Mesenteric fat pad (tissue), 1 donor: ENCODE data around the gene ZNF431. TPM values are rescaled to one million over a fixed set of nuclear protein-coding genes. Genes with fewer than 3 reads are reported as not detected.
"Not testable (repeated sequence)": the region's sequence is repeated elsewhere in the genome, so short reads cannot be mapped to it uniquely, and the experiment has no call there.

ENCODE experiments used
- DNase-seq: peaks from one replicate; pipeline ENCODE4 v3.0.0-alpha.2; 2020; ENCODE audit warnings: low spot score
- long read RNA-seq: library from polyadenylated mRNA; unstranded; transcript quantifications from one replicate; pipeline ENCODE4 v2.0.0, GENCODE V29; 2020
- total RNA-seq: library from RNA; stranded (reverse); fragmentation: NEBNext Ultra II Directional; extraction: Animal tissue kit (Norgen Biotek cat#: 25700); gene quantifications from one replicate; pipeline ENCODE4 v1.2.1, GENCODE V29; 2021
- donor health status: DM: yes; HTN: yes; CAD: no.

Gene ZNF431
- total RNA-seq = 9.7 TPM
- long read RNA-seq, partial matches to known transcripts = 1 of 4 reads
- long read RNA-seq, other reads (novel, unspliced or antisense) = 3 of 4 reads

DNA sequence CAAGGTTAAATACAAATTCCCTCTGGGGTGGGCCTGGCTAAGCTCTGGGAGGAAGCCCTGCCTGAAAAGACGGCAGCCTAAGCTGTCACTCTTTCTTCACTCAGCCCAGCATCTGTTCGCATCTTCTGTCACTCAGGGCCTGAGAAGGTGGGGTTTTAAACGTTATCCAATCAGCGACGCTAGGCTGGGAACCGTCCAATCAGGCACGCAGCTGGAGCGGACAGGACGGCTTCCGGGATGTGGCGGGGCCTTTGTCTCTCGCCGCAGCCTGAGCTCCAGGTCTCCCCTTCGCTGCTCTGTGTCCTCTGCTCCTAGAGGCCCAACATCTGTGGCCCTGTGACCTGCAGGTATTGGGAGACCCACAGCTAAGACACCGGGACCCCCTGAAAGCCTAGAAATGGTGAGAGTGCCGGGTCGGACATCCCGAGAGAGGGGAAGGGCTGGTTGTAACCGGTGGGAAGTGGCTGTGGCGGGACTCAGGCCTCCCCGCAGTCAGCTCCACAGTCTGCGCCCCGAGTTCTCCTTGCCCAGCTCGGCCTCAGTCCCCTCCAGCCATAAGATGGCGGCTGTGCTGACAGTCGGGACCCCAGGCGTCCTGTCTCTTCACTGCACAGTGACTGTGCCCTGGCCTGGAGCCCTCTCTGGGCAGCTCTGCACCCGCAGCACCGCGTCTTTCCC lies at the start of gene ZNF431:
TSS of gene ZNF431 (plus strand) at position 254 of the 678 bp plus-strand sequence. CDS start at position 398, 144 bp downstream.
- peak; percentile 97 for DNase-seq

DNA sequence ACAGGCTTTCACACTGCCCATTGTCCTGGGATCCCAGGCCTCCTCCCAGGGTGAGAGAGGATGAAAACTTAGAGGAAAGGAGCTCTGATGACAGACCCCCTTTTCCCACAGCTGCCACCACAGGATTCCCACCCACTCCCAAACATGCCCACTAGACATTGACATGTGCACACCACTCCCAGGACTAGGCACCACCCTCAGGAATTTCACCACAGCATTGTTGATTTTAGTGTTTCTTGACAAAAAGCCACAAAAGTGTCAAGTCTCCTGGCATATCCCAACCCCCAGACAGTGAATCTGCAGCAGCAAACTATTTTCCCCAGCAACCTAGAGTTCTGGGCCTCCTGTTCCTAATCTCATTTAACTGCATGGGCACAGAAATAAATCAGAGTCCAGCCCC lies 49.7 kb upstream of the ZNF431 start:
- DNase-seq = no peak

DNA sequence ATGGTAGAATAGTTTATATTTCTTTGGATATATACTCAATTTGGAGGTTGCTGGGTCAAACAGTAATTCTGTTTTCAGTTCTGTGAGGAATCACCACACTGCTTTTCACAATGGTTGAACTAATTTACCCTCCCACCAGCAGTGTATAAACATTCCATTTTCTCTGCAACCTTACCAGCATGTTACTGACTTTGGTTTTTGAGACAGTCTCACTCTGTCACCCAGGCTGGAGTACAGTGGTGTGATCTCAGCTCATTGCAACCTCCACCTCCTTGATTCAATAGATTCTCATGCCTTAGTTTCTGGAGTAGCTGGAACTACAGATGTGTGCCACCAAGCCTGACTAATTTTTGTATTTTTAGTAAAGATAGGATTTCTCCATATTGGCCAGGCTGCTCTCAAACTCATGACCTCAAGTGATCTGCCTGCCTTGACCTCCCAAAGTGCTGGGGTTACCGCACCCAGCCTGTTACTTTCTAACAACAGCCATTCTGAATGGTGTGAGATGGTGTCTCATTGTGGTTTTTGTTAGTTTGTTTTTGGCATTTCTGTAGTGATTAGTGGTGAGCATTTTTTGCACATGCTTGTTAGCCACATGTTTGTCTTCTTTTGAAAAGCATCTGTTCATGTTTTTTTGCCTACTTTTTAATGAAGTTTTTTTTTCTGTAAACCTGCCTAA lies 47.4 kb upstream of the ZNF431 start:
- DNase-seq = no peak

DNA sequence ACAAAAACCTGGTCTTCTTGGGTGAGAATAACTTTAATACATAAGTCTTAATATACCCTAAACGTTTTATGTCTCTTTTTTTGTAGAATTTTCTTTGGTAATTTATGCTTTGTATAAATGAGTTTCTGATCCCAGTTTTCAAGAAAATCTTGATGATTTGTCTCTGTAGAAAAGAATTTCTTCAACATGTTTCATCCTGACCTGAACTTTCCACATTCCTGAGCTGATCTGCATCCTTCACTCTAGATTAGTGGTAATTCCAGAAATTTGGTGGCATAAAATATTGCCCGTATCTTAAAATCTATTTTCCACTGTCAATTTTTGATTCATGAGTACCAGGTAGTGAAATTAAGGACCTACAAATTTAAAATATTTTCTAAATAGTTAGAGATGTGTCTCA lies 43.5 kb upstream of the ZNF431 start:
- DNase-seq = no peak

DNA sequence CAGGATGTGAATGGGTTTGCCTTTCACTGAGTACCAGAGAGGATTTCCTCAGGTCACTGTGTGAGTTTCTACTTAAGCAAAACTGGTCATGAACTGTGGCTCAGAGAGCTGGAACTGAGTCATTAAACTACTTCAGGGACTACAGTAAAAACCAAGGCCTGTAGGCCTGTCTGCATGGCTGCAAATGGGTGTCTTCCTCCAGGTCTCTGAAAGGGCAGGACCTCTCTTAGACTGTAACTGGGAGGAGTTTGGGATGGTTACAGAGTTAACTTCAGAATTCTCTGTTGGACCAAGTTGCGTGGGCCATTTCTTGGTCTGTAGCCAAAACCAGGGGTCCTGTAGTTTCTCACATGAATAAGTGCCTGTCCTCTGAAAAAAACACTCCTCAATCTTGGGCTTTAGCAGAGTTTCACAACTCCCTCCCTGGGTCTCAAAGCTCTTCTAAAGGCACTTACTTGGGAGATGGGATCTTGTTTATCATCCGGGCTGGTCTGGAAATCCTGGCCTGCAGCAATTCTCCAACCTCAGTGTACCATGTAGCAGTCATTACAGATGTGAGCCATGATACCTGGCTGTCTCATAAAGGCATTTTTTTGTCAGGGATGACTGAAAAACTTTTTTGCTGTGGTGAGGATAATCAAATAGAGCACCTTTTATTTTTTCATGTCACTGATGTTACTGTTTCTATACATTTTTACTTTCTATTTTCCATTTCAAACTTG lies 40.2 kb upstream of the ZNF431 start:
- no peak for DNase-seq

DNA sequence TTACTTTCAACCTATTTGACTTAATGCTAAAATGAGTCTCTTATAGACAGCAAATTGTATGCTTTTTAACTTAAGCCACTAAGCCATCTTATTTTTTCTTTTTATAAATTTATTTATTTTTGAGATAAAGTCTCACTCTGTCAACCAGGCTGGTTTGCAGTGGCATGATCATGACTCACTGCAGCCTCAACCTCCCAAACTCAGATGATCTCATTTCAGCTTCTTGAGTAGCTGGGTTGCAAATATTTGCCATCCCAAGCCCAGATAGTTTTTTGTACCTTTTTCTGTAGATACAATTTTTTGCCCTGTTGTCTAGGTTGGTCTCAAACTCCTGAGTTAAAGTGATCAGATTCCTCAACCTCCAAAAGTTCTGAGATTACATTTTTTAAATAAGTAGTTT lies 32.7 kb upstream of the ZNF431 start:
- no peak for DNase-seq

DNA sequence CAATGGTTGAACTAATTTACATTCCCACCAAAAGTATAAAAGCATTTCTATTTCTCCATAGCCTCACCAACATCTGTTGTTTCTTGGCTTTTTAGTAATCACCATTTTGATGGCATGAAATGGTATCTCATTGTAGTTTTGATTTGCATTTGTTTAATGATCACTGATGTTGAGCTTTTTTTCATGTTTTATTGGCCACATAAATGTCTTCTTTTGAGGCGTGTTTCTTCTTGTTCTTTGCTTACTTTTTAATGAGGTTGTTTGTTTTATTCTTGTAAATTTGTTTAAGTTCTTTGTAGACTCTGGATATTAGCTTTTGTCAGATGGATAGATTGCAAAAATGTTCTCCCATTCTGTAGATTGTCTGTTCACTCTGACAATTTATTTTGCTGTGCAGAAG lies 31.7 kb upstream of the ZNF431 start:
- no peak for DNase-seq

DNA sequence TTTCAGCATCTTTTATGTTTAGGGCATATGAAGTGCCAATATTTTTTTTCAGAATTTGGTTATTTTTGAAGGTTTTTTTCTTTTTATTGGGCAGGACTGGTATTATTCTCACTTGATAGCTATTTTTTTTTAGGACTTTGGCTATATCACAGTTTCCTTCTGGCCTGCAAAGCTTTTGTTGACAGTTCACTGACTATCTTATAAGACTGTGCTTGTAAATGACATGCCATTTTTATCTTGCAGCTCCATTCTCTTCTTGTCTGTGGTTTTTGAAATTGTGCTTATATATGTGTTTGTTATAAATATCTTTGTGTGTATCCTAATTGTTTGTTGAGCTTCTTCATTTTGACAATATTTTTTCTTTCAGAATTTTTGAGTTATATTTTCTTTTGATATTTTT lies 26.4 kb upstream of the ZNF431 start:
- no peak for DNase-seq

DNA sequence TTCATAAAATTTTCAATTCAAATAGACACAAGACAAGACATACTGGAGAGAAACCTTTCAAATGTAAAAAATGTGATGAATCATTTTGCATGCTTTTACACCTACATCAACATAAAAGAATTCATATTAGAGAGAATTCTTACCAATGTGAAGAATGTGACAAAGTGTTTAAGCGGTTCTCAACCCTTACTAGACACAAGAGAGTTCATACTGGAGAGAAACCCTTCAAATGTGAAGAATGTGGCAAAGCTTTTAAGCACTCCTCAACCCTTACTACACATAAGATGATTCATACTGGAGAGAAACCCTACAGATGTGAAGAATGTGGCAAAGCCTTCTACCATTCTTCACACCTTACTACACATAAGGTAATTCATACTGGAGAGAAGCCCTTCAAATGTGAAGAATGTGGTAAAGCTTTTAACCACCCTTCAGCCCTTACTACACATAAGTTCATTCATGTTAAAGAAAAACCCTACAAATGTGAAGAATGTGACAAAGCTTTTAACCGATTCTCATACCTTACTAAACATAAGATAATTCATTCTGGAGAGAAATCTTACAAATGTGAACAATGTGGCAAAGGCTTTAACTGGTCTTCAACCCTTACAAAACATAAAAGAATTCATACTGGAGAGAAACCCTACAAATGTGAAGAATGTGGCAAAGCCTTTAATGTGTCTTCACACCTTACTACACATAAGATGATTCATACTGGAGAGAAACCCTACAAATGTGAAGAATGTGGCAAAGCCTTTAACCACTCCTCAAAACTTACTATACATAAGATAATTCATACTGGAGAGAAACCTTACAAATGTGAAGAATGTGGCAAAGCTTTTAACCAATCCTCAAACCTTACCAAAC lies 24.6 kb upstream of the ZNF431 start:
- DNase-seq = no peak

DNA sequence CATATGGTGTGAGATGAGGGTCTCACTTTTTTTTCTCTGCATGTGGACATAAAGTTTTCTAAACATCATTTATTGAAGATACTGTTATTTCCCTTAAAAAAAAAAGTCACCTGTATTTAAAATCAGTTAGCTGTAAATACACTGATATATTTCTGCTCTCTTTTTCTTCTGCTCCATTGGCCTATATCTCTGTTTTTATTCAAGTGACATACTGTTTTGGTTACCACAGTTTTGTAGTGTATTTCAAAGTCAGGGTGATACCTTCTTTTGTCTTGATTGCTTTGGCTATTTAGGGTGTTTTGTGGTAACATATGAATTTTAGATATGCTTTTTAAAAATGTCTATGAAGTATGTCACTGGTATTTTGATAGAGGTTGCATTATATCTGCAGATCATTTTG lies 15.8 kb upstream of the ZNF431 start:
- DNase-seq = no peak

DNA sequence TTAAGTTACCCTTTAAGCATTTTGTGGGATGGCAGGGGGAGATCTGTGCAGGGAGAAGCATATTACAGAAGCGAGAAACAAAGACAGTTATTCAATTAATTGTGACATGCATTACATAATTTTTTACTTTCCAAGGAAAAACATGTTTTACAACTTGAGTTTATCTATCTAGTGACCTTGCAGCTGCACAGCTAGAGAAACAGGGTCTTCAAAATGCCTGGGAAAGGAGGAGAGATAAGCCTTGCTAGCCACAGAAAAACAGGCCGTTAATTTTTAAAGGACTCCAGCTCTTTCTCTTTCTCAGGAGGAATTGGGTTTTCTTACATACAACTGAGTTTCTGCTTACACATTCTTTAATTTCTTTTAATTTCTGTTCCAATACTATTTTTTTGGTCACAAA lies 14.8 kb upstream of the ZNF431 start:
- no peak for DNase-seq

DNA sequence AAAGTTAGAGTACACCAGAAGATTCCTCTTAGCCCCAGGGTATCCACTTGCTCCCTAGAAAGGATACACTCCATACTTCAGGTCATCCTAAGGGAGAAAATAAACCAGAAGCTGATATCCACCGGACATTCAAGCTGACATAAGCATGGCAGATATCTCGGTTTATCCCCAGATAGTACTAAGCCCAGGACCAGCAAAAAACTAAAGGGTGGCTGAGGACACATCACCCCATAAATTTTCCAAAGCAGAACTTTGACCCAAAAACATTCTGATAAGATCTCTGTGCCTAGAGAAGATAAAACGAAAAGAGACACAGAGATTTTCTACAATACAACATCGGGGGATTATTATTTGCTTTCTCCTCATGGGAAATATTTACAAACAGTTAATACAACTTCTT lies 13.9 kb upstream of the ZNF431 start:
- no peak for DNase-seq

DNA sequence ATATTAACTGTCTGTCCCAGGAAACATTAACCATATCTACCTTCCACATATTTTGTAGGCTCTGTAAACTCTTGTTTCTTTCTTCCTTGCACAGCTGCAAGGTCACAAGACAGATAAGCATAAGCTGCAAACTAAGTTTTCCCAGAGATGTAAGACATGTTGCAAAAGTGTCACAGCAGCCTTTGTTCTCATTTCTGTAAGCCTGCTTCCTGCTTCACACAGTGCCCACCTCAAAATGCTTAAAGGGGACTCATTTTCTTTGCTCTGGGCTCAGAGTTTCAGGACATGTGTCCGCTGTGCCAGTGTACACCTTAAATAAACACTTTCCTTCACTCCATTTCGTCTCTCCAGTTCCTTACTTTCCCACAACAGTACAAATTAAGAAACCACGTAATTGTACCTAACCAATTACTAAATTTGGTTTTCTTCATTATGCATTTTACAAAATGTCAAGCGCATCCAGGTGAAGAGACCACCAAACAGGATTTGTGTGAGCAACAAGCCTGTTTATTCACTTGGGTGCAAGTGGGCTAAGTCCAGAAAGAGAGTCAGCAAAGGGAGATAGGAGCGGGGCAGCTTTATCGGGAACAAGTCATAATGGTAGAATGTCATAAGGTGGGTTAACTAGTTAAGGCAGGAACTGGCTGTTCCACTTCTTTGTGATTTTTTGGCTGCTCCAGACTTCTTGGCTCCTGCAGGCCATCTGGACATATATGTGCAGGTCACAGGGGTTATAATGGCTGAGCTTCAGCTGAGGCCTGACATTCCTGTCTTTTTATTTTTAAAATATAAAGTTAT lies 12.7 kb upstream of the ZNF431 start:
- no peak for DNase-seq

DNA sequence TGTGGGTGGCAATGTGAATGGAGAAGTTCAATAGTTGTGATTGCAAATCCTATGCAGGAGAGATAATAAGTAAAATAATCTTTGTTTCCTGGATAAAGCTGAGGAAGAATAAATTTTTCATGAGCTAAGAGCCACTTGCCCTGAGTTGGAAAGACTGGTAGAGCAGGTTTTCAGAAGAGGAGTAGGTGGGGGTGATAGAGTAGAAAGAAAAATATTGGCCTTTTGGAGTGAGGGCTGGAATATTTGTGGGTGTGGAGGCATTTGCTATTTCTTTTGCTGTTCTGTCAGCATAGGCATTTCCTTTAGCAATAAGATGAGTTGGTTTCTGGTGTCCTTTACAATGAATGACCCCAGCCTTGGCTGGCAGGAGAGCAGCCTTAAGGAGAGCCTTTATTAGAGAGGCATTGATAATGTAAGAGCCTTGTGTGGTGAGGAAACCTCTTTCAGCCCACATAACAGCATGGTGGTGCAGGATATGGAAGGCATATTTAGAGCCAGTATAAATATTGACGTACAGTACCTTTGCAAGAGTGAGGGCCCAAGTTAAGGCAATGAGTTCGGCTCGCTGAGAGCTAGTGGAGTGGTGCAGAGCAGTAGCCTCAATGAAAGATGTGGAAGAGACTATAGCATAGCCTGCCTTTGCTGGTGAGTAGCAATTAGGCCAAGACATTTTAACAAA lies 11.6 kb upstream of the ZNF431 start:
- DNase-seq = no peak

DNA sequence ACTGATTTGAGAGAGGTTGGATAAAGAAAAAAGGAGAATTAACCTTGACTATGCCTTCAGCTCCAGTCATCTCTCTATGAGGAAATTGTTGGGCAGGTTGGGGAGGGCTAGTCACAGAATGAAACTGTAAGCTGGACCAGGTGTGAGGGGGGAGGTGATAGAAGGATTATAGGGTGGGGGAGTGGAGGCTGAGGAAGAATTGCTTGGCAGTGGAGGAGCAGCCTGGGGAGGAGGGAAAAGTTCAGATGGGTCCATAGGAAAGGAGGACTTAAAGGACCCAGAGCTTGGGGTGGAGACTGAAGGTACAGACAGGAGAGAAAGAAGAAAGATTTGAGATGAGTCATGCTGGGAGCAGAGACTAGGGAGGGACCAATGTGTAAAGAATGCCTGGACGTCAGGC lies 8.2 kb upstream of the ZNF431 start:
- no peak for DNase-seq

DNA sequence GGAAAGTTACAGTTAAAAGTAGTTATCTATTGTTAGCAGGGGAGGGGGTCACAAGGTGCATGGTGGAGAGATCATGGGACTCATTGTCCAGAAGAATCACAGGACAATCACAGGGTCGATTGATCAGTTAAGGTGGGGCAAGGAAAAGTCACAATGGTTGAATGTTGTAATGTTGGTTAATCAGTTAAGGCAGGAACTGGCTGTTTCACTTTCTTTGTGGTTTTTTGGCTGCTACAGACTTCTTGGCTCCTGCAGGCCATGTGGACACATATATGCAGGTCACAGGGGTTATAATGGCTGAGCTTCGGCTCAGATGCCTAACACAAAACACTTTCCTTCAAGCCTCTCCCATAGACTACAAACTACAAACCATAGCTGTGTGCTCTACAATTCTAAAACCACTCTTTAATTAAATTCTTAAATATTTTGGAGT lies 6.9 kb upstream of the ZNF431 start:
- no peak for DNase-seq

DNA sequence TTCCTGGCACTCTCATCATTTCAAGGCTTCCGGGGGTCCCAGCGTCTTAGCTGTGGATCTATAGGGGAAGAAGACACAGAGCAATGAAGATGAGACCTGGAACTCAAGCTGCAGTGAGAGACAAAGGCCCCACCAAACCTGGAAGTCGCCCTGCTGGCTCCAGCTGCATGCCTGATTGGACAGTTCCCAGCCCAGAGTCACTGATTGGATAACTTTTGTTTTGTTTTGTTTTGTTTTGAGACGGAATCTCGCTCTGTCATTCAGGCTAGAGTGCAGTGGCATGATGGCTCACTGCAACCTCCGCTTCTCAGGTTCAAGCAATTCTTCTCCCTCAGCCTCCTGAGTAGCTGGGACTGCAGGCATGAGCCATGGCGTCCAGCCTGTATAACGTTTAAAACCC lies 6.4 kb upstream of the ZNF431 start:
- DNase-seq = no peak

DNA sequence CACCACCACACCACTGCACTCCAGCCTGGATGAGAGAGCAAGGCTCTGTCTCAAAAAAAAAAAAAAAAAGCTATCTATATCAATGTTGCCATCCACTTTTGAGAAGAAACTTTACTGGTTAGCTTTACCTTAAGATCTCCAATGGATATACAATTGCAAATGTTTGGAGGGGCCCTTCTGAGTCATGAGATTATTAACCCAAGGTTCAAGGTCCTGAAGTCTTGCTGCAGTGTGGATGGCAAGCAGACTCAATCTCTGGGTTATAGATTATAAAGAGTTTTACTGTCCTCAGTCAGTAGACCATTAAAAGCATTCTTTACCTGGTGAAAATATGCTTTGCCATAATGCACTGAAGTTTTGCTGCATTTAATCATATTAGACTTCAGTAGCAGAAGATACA lies 3.7 kb upstream of the ZNF431 start:
- no peak for DNase-seq

DNA sequence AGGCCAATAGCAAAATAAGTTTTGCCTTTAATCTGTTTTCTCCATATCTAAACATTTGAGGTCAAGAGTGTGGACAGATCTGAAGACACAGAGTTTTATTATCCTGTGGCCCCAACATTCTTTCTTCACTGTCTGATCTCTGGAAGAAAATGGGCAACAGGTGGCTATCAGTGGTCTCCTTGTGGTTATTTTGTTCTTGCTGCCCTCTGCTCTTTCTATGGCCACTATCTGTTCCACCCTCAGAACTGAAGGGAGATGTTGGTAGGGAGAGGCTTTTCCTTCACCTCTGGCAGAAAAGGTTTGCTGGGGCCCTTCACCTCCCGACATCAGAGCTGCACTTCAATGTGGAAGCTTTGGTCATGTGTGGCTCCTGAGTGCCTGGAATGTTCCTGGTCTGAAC lies 834 bp upstream of the ZNF431 start:
- not testable (repeated sequence) for DNase-seq

DNA sequence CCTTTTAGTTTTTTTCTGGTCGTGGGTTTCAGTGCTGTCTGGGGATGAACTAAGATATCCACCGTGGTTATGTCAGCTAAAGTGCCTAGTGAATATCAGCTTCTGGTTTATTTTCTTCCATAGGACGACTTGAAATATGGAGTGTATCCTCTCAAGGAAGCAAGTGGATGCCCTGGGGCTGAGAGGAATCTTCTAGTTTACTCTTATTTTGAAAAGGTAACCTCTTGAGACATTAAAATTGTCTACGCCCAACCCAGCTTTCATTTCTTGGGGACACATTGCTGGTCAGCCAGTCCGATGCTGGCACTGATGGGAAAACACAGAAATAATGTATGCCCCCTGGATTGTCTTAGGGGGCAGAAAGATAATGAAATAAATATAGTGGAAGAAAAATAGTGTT lies 1.6 kb downstream of the ZNF431 start:
- no peak for DNase-seq
